ENCODE results near the gene NEDD4L.
"Not testable (repeated sequence)": the region's sequence is repeated elsewhere in the genome, so short reads cannot be mapped to it uniquely, and the experiment has no call there.

Gene NEDD4L

GRCh38 chr18:58429442-58429841 is 385.4 kb downstream of the NEDD4L start:
- peaks cover 6% of the 10 kb centered on the region; the same call in 1 of the 2 replicates for H3K4me1 ChIP-seq (ENCODE audit: control insufficient read depth, insufficient read depth, low read length)
- no peaks in the 10 kb centered on the region for H3K9me3 ChIP-seq (ENCODE audit: control insufficient read depth, insufficient read depth, low read depth, low read length)
- H3K9ac ChIP-seq (ENCODE audit: low read length): no peak overlapping the region
- no peak overlapping the region for H3K27ac ChIP-seq (ENCODE audit: low read depth, low read length)
- H3K27me3 ChIP-seq (ENCODE audit: control insufficient read depth, insufficient read depth, low read length): no peaks in the 10 kb centered on the region
- H3K4me3 ChIP-seq (ENCODE audit: low read depth, low read length): no peak overlapping the region
- no peaks in the 10 kb centered on the region for H3K36me3 ChIP-seq (ENCODE audit: control insufficient read depth, insufficient read depth, low read length)

GRCh38 chr18:58431215-58431614 is 387.2 kb downstream of the NEDD4L start:
- H3K9ac ChIP-seq (ENCODE audit: low read length): no peak overlapping the region
- no peaks in the 10 kb centered on the region for H3K36me3 ChIP-seq (ENCODE audit: control insufficient read depth, insufficient read depth, low read length)
- no peak overlapping the region for H3K27ac ChIP-seq (ENCODE audit: low read depth, low read length)
- H3K27me3 ChIP-seq (ENCODE audit: control insufficient read depth, insufficient read depth, low read length): no peaks in the 10 kb centered on the region
- no peaks in the 10 kb centered on the region for H3K9me3 ChIP-seq (ENCODE audit: control insufficient read depth, insufficient read depth, low read depth, low read length)
- H3K4me3 ChIP-seq (ENCODE audit: low read depth, low read length): no peak overlapping the region
- H3K4me1 ChIP-seq (ENCODE audit: control insufficient read depth, insufficient read depth, low read length): peaks cover 6% of the 10 kb centered on the region; the same call in 1 of the 2 replicates

GRCh38 chr18:58432050-58432727 is 388.2 kb downstream of the NEDD4L start:
- Histone ChIP-seq H3K4me1 (ENCODE audit: control insufficient read depth, insufficient read depth, low read length) (peaks cover 6% of the 10 kb centered on the region; the same call in 1 of the 2 replicates), H3K27ac (ENCODE audit: low read depth, low read length) (no peak overlapping the region), H3K27me3 (ENCODE audit: control insufficient read depth, insufficient read depth, low read length) (no peaks in the 10 kb centered on the region), H3K36me3 (ENCODE audit: control insufficient read depth, insufficient read depth, low read length) (no peaks in the 10 kb centered on the region), H3K4me3 (ENCODE audit: low read depth, low read length) (no peak overlapping the region), H3K9me3 (ENCODE audit: control insufficient read depth, insufficient read depth, low read depth, low read length) (no peaks in the 10 kb centered on the region), H3K9ac (ENCODE audit: low read length) (no peak overlapping the region)

- not testable (repeated sequence) for H3K27me3 ChIP-seq (ENCODE audit: control insufficient read depth, insufficient read depth, low read length); H3K4me1 ChIP-seq (ENCODE audit: control insufficient read depth, insufficient read depth, low read length); H3K36me3 ChIP-seq (ENCODE audit: control insufficient read depth, insufficient read depth, low read length); H3K4me3 ChIP-seq (ENCODE audit: low read depth, low read length); H3K27ac ChIP-seq (ENCODE audit: low read depth, low read length); H3K9ac ChIP-seq (ENCODE audit: low read length); H3K9me3 ChIP-seq (ENCODE audit: control insufficient read depth, insufficient read depth, low read depth, low read length)
Observed at GRCh38 chr18:58435221-58436005, 391.4 kb downstream of the NEDD4L start.

GRCh38 chr18:58438161-58438957 is 394.3 kb downstream of the NEDD4L start:
- H3K27me3 ChIP-seq (ENCODE audit: control insufficient read depth, insufficient read depth, low read length): no peaks in the 10 kb centered on the region; the same call in 1 of the 2 replicates
- H3K9me3 ChIP-seq (ENCODE audit: control insufficient read depth, insufficient read depth, low read depth, low read length): no peaks in the 10 kb centered on the region
- no peak overlapping the region for H3K27ac ChIP-seq (ENCODE audit: low read depth, low read length)
- H3K36me3 ChIP-seq (ENCODE audit: control insufficient read depth, insufficient read depth, low read length): no peaks in the 10 kb centered on the region
- H3K4me3 ChIP-seq (ENCODE audit: low read depth, low read length): no peak overlapping the region
- peaks cover under 1% of the 10 kb centered on the region; the same call in 1 of the 2 replicates for H3K4me1 ChIP-seq (ENCODE audit: control insufficient read depth, insufficient read depth, low read length)
- H3K9ac ChIP-seq (ENCODE audit: low read length): no peak overlapping the region

- no peak overlapping the region for H3K4me3 ChIP-seq (ENCODE audit: low read depth, low read length)
- H3K9ac ChIP-seq (ENCODE audit: low read length): no peak overlapping the region
Observed at GRCh38 chr18:58438958-58439300, 394.9 kb downstream of the NEDD4L start.

GRCh38 chr18:58443671-58444070 is 399.6 kb downstream of the NEDD4L start:
- no peaks in the 10 kb centered on the region; the same call in 1 of the 2 replicates for H3K27me3 ChIP-seq (ENCODE audit: control insufficient read depth, insufficient read depth, low read length)
- H3K4me1 ChIP-seq (ENCODE audit: control insufficient read depth, insufficient read depth, low read length): peaks cover 30% of the 10 kb centered on the region
- no peak overlapping the region for H3K9ac ChIP-seq (ENCODE audit: low read length)
- no peaks in the 10 kb centered on the region for H3K36me3 ChIP-seq (ENCODE audit: control insufficient read depth, insufficient read depth, low read length)
- no peak overlapping the region for H3K27ac ChIP-seq (ENCODE audit: low read depth, low read length)
- H3K9me3 ChIP-seq (ENCODE audit: control insufficient read depth, insufficient read depth, low read depth, low read length): no peaks in the 10 kb centered on the region
- no peak overlapping the region for H3K4me3 ChIP-seq (ENCODE audit: low read depth, low read length)

More at GRCh38 chr18:58438958-58439300, 394.9 kb downstream of the NEDD4L start:
- H3K27me3 ChIP-seq (ENCODE audit: control insufficient read depth, insufficient read depth, low read length): no peaks in the 10 kb centered on the region; the same call in 1 of the 2 replicates
- no peaks in the 10 kb centered on the region for H3K9me3 ChIP-seq (ENCODE audit: control insufficient read depth, insufficient read depth, low read depth, low read length)
- H3K36me3 ChIP-seq (ENCODE audit: control insufficient read depth, insufficient read depth, low read length): no peaks in the 10 kb centered on the region
- peaks cover 5% of the 10 kb centered on the region for H3K4me1 ChIP-seq (ENCODE audit: control insufficient read depth, insufficient read depth, low read length)
- H3K27ac ChIP-seq (ENCODE audit: low read depth, low read length): no peak overlapping the region

- no peak overlapping the region for H3K9ac ChIP-seq (ENCODE audit: low read length)
- H3K4me3 ChIP-seq (ENCODE audit: low read depth, low read length): no peak overlapping the region
- no peaks in the 10 kb centered on the region for H3K36me3 ChIP-seq (ENCODE audit: control insufficient read depth, insufficient read depth, low read length)
- no peaks in the 10 kb centered on the region for H3K9me3 ChIP-seq (ENCODE audit: control insufficient read depth, insufficient read depth, low read depth, low read length)
- no peaks in the 10 kb centered on the region for H3K27me3 ChIP-seq (ENCODE audit: control insufficient read depth, insufficient read depth, low read length)
- no peak overlapping the region for H3K27ac ChIP-seq (ENCODE audit: low read depth, low read length)
- H3K4me1 ChIP-seq (ENCODE audit: control insufficient read depth, insufficient read depth, low read length): peaks cover 30% of the 10 kb centered on the region
Observed at GRCh38 chr18:58446391-58447060, 402.5 kb downstream of the NEDD4L start.

- Histone ChIP-seq H3K36me3 (ENCODE audit: control insufficient read depth, insufficient read depth, low read length) (no peaks in the 10 kb centered on the region), H3K4me3 (ENCODE audit: low read depth, low read length) (no peak overlapping the region), H3K9ac (ENCODE audit: low read length) (no peak overlapping the region), H3K4me1 (ENCODE audit: control insufficient read depth, insufficient read depth, low read length) (peaks cover 30% of the 10 kb centered on the region), H3K27ac (ENCODE audit: low read depth, low read length) (no peak overlapping the region), H3K27me3 (ENCODE audit: control insufficient read depth, insufficient read depth, low read length) (no peaks in the 10 kb centered on the region), H3K9me3 (ENCODE audit: control insufficient read depth, insufficient read depth, low read depth, low read length) (no peaks in the 10 kb centered on the region)
Observed at GRCh38 chr18:58447402-58448095, 403.5 kb downstream of the NEDD4L start.

GRCh38 chr18:58449464-58449863 is 405.4 kb downstream of the NEDD4L start:
- H3K4me3 ChIP-seq (ENCODE audit: low read depth, low read length): no peak overlapping the region
- peaks cover 22% of the 10 kb centered on the region for H3K4me1 ChIP-seq (ENCODE audit: control insufficient read depth, insufficient read depth, low read length)
- H3K27me3 ChIP-seq (ENCODE audit: control insufficient read depth, insufficient read depth, low read length): no peaks in the 10 kb centered on the region
- no peak overlapping the region for H3K9ac ChIP-seq (ENCODE audit: low read length)
- H3K36me3 ChIP-seq (ENCODE audit: control insufficient read depth, insufficient read depth, low read length): no peaks in the 10 kb centered on the region
- no peaks in the 10 kb centered on the region for H3K9me3 ChIP-seq (ENCODE audit: control insufficient read depth, insufficient read depth, low read depth, low read length)
- no peak overlapping the region for H3K27ac ChIP-seq (ENCODE audit: low read depth, low read length)

Measured in HUES6 (cell line).